ENCODE measurements around the gene ZNF438.

The ZNF438 gene

GRCh38 chr10:30840395-30841050 lies 191.1 kb downstream of the ZNF438 start:
- DNase-seq = no peak

- DNase-seq = no peak
Measured at GRCh38 chr10:30839652-30840051, 192.0 kb downstream of the ZNF438 start.

DNA sequence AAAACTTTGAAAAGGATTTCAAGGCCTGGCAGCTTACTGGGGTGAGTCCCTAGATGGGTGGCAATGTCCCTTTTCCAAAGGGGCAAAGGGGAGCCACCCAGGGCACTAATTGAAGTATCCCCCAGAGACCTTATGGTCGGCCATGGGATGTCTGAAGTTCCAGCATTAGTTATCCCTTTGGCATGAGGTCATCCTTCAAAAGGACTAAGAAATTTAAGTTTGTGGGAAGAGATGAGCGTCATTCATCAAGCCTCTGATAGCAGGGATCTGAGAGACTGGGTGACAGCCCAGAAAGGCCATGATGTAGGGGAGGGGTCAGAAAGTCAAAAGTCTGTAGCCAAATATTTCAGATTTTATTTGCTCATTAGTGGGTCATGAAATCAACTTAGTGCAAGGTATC lies 195.3 kb downstream of the ZNF438 start:
- DNase-seq = no peak

DNA sequence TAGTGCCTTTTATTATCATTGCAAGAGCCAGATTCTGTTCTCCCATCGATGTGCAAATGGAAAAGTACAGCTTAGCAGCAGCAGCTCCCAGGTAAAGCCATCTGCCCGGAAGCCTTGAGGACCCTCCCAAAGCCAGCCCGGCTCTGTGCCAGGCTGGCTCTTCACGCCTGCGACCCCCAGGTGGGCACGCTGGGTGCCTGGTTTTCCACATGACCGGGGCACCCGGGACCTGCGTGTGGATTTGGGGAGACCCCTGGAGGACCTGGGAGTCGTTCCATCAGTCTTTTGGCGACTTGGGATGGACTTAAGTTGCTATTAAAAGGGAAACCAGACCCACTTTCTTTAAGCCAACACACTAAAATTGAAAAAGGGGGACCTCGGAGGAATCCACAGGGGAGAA lies 196.5 kb downstream of the ZNF438 start:
- DNase-seq = no peak

DNA sequence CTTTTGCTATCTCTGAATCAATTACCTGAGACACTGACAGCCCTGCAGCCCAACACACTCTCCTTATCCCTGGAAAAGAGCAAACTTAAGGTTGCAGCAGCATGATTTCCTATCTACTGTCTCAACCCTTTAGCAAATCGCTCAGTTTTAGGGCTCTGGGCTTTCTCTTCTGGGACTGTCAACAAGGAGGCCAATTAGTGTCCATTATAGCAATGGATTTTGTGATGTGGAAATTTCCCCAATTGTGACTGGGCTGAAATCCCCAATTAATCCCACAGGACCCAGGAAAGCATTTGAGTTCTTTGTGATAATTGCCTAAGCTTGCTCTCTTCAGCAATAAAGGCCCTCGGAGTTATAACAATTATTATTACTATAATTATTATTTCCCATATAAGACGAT lies 197.0 kb downstream of the ZNF438 start:
- no peak for DNase-seq

DNA sequence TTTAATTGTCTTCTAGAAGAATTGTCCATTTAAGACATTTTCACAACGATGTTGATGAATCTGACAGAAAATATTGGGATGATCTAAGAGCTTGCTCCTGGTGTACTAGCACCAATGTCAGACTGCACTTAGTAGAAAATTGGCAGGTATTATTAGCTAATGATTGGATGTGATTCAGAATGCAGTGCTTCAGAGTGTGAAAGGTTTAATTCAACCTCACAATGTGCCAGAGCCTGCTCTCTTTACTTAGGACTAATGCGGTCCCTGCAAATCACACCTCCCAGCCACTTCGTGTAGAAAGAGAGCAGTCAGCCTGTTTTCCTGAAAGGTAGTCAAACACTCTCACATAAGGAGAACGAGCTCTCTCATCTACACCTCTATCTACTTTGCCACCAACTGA lies 197.5 kb downstream of the ZNF438 start:
- DNase-seq = no peak

- DNase-seq = no peak
Measured at GRCh38 chr10:30833628-30833970, 198.1 kb downstream of the ZNF438 start.

DNA sequence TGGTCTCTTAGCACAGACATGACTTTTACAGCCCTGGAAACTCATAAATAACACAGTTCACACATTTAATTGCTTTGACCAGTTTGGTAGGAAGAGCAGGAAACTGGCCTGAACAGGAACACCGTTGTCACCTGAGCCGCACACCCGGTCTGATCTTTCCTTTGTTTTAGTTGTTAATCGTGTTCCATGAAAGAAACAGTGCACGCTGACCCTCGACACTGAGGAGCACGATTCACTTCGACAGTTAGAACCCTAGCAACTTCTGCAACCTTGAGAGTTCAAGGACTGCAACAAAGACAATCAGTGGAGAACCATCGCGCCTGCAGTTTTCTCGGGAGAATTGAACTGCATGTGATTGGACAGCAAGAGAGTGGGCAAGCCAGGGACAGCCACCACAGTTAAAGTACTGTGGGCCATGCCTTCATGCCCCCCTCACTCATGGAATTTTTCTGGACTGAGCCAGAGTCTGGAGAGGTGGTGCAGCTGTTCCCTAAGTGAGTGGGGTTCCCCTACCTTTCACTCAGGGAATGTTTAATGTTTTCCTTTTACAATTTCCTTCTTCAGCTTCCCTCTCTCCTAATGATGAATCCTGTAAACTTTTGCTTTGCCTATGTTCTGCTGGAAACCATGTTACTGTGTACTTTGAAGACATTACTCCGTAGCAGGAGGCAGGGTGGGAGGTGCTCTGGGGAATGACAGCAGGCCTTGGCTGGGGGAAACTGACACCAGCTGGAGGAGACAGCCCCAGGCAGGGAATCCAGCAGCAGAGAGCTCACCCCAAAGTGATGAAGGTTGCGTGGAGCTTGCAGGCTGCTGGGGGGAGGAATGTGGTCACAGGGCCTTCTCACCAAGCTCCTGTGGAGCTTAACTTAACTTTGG lies 198.7 kb downstream of the ZNF438 start:
- DNase-seq = no peak

- no peak for DNase-seq
Measured at GRCh38 chr10:30832001-30832748, 199.5 kb downstream of the ZNF438 start.

- no peak for DNase-seq
Measured at GRCh38 chr10:30831426-30831825, 200.2 kb downstream of the ZNF438 start.

- DNase-seq = no peak
Measured at GRCh38 chr10:30830315-30831230, 201.1 kb downstream of the ZNF438 start.

DNA sequence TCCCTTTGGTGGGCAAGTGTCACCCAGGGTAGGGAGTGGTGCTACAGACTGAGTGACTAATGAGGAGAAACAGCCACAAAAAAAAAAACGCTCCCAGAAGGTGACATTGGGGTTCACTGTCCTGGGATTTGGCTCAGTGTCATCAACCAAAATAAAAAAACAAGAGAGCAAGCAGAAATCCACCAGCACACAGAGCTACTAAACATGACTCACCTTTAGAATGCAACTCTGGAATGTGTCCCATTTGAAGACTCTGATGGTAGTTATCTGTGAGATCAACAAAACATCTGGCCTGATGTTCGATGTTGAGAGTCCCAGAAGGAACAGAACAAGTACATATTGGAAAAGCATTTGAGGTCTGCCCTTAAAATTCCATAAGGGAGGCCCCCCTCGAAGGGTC lies 201.8 kb downstream of the ZNF438 start:
- no peak for DNase-seq

DNA sequence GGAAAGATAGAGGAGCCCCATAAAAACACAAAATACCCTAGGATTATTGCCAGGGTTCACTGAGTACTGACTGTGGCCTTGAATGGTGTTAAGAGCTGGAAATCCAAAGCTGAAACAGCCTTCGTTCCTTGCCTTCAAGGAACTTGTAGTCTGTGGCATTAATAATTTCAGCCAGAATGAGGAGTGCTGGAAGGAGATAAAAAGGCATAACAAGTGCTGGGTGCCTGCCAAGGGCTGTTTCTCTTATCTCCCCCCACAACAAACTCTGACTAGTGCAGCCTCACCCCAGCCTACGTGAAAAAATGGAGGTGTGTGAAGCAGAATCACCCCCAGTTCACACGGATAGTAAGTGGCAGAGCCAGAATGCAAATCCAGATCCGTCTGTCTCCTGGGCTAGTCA lies 203.0 kb downstream of the ZNF438 start:
- DNase-seq = no peak

- DNase-seq = no peak
Measured at GRCh38 chr10:30828164-30828563, 203.5 kb downstream of the ZNF438 start.

DNA sequence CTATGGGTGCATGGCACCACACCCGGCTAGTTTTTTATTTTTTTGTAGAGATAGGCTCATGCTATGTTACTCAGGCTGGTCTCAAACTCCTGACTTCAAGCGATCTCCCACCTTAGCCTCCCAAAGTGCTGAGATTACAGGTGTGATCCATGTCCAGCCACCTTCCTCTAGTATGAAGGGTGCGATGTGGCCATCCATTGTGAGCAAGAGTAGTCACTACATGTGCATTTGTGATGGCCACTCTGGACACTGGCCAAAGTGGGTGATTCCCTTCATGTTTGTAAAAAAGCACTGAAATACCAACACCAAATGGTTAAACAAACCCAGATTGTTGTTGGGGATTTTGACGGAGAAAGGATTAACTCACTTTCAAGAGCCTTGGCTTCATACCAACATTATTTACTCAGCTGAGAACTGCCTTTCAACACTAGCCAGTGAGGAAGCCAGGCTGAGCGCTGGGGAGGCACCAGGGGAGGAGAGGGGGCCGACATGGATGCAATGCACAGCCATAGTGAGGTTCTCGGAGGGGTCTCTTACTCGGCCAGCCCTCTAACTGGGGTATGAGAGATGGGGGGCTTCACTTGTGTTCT lies 204.0 kb downstream of the ZNF438 start:
- no peak for DNase-seq

- no peak for DNase-seq
Measured at GRCh38 chr10:30826679-30827078, 205.0 kb downstream of the ZNF438 start.

DNA sequence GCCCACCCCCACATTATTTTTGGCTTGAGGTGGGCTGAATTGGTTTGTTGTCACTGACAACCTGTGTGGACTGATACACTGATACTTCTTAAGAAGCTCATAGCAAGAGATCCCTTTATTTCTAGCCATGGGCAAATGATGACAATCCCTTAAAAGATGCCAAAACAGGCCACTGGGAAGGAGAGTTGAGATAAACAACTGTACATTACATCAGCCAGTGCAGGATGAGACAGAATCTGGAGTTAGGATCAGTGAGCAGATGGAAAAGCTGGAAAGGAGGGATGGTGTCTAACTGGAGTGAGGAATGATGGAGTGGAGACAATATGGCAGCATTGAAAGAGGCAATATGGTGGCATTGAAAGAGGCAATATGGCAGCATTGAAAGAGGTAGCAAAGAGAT lies 206.2 kb downstream of the ZNF438 start:
- no peak for DNase-seq

DNA sequence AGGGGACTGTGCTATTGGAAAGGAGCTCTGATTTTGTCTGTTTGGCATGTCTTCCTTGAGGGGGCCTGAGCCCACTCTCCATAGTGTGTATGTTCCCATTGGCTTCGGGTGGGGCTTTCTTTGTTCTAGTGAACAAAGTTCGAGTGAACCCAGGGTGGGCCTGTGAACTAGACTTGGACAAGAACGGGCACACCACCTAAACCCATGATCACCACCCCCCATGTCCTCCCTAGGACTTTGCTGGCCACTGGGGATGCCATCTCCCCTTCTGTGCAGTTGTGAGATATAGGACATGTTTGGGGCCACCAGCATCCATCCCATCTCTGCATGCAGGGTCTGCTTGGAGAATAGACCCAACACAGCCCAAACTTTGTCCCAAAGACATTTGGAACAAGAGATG lies 206.6 kb downstream of the ZNF438 start:
- DNase-seq = no peak

DNA sequence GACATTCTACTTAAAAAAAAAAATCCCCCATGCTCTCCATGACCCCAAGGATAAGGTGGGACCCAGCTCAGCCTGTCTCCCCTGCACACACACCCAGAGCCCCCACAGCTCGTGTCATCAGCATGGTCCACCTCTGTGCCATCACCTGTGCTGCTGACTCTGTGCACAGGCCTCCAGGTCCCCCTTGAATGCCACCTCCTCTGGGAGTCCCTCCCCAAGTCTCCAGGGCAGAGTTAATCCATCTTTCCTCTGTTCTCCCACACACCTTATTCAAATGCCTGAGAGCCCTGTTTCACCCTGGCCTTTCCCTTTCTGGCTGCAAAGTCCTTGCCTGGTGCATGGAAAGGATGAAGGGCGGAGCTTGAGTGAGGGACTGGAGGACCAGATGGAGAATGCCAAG lies 208.0 kb downstream of the ZNF438 start:
- DNase-seq = no peak

DNA sequence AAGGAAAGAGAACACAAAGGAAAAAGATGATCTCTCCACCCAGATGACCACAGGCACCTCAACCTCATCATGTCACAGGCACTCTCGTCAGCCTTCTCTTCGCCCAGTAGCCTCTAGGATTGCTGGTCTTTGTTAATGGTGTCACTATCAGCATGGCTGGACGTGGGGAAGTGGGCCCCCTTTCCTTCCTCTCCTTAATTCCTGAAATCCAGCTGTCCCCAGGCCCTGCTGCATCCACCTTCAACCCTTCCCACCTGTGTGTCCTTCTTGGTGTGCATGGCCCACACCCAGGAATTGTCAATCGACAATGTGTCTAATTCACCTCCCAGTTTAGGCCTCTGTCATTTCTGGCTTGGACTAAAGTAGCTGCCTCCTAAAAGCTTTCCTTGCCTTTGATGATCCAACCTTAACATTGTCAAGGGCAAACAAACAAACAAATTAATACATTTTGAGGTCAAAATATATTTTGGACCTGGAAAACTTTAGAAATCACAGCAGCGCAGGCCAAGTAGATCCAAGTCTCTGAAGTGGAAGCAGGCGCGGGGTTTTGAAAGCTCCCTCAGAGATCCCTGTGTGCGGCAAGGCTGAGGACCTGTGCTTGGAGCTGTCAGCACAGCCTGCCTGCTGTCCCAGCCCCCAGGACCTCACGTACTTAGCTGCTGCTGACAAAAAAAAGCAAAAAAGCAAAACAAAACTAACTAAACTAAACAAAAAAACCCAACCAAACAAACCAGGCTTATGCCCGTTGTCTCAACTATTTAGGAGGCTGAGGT lies 208.8 kb downstream of the ZNF438 start:
- DNase-seq = no peak

- no peak for DNase-seq
Measured at GRCh38 chr10:30821994-30822692, 209.5 kb downstream of the ZNF438 start.

Data from CD4-positive, alpha-beta T cell treated with Interleukin-6 for 4 hours (primary cell).